ENCODE data around the gene GBE1.
"Not testable (repeated sequence)": the region's sequence is repeated elsewhere in the genome, so short reads cannot be mapped to it uniquely, and the experiment has no call there.

The GBE1 gene

DNA sequence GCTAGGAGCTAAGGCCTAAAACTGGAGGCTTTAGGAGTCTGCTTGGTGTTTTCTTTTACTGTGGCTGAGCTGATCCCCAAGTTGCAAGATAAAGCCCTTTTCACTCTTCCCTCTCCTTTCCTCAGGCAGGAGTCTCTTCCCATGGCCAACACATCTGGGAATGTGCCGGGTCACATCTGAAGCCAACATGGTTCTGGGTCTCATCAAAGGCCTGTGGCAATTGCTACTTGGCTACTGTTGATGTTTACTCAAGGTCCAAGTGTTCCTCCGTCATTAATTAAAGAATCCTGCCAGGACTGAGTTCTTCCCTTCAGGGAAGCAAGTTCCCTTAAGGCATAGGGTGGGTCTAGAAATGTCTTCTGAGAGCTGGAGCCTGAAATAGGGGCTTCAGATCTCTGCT, 230.2 kb downstream of the GBE1 start:
- DNase-seq (ENCODE audit: low read depth) = no peak

DNA sequence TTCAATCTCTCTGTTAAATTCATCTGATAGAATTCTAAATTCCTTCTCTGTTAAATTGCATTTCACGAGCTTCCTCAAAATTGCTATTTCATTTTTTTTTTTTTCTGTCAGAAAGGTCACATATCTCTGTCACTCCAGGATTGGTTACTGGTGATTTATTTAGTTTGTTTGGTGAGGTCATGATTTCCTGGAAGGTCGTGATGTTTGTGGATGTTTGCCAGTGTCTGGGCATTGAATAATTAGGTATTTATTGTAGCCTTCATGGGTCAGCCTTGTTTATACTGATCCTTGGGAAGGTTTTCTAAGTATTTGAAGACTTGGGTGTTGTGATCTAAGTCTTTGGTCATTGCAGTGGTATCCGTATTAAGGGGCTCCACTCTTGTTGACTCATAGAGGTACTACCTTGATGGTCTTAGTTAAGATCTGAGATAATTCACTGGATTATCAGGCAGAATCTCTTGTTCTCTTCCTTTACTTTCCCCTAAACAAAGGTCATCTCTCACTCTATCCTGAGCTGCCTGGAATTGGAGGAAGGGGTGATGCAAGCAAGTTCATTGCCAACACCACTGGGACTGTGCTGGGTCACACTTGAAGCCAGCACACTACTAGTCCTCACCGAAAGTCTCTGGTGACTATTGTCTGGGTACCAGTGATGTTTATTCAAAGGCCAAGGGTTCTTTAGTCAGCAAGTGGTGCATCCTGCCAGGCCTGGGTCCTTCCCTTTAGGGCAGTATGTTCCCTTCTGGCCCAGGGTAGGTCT, 231.1 kb downstream of the GBE1 start:
- no peak for DNase-seq (ENCODE audit: low read depth)

DNA sequence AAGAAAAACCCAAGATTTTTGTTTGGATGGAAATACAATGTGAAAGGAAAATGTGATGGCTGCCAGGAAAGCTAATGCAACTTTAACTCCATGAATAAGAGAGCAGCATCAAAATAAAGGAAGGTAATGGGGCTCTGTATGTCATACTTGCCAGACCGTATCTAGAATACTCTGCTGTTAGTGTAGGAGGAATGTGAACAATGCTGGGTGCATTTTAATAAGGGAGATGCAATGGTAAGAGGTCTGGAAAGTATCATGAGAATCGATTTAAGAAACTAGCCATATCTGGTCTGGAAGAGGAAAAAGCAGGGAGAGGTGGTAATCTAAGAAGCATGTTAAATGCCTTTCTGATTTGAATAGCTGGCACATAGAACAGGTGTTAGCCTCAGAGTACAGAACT, 239.6 kb downstream of the GBE1 start:
- no peak for DNase-seq (ENCODE audit: low read depth)

DNA sequence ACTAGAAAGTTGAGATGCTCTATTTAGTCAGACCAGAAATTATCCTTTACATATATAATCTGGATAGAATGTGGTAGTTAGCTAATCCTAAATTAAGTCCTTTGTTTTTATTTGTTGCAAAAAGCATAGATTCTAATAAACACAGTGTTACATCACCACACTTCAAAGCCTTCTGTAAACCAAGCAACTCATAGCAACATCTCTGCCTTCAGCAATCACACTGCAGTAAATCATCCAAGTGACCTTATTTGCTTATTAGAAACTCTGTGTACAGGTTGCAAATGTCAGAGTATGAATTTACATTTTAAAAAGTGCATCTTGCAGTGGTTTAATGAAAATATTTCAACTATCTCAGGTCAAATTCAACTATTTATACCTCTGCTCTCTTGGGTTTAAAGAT, 242.5 kb downstream of the GBE1 start:
- DNase-seq (ENCODE audit: low read depth) = no peak

DNA sequence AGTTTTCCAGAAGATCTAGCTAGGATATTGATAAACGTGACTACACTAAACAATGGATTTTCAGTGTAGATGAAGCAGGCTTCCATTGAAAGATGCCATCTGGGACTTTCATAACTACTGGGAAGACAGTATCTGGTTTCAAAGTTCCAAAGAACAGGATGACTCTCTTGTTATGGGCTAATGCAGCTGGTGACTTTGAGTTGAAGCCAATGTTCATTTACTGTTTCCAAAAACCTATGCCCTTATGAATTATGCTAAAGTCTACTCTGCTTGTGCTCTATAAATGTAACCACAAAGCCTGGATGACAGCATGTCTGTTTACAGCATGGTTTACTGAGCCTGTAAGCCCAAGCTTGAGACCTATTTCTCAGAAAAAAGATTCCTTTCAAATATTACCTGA, 245.4 kb downstream of the GBE1 start:
- DNase-seq (ENCODE audit: low read depth) = no peak

DNA sequence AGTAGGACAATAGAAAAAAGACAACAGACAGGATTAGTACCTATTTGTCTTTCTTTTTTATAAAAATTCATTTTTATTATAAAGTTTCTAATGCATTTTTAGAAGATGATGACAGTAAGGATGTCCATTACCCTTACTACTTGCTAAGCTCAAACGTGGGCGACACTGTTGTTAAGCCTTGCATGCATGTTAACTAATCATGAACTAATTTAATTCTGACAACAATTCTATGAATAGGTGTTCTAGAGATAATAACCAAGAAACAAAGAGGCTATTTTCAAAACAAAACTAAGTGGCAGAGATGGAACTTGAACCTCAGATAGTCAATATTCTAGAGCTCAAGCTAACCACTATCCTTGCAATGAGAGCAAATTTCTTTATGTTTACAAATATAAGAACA, 247.9 kb downstream of the GBE1 start:
- no peak for DNase-seq (ENCODE audit: low read depth)

DNA sequence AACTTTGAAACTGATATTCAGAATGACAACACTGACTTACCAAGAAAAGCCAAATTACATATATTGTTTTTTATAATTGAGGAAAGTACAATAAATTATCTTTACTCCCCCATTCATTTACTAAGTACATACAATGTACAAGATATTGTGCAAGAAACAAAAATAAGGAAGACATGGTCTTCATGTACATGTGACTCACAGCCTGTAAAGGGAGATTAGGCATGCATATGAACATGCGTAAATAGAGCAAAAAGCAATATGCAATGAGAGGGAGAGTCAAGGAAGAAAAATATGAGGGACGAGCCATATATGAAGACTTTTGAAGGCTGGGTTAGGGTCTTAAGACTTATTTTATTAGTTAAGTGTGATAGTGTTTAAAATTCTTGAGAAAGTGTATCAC, 258.4 kb downstream of the GBE1 start:
- DNase-seq (ENCODE audit: low read depth) = no peak

DNA sequence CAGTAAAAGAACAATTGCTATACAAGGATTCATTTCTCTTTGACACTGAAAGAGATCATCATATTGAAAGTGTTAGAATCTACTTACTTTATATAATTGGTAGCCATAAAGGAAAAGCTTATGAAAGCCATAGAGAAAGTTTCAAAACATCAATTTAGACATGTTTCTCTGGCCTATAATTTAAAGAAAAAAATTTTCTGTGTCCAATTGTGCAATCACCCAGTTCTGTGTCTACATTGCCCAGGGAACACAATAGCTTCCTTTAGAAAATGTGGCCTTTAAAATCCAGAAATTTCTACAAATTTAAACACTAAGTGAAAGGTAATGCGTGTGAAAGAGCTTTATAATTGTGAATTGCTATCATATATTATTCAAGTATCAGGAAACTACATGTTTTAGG, 259.2 kb downstream of the GBE1 start:
- DNase-seq (ENCODE audit: low read depth) = no peak

DNA sequence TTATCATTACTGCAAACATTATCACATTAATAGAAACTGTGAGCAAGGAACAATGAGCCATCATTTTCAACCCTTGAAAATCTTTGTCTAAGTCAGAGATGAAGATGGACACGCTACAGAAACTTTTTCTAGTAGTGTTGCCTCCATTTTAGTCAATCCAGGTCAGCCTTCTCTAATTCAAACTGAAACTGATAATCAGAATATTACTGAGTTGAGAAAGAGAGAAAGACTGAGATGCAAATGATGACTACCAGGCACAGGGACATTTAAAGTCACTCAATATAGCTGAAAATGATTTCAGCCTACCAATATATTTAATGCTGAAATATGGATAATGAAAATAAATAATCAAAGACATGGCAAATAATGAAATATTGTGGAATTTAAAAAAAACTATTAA, 261.4 kb downstream of the GBE1 start:
- no peak for DNase-seq (ENCODE audit: low read depth)

DNA sequence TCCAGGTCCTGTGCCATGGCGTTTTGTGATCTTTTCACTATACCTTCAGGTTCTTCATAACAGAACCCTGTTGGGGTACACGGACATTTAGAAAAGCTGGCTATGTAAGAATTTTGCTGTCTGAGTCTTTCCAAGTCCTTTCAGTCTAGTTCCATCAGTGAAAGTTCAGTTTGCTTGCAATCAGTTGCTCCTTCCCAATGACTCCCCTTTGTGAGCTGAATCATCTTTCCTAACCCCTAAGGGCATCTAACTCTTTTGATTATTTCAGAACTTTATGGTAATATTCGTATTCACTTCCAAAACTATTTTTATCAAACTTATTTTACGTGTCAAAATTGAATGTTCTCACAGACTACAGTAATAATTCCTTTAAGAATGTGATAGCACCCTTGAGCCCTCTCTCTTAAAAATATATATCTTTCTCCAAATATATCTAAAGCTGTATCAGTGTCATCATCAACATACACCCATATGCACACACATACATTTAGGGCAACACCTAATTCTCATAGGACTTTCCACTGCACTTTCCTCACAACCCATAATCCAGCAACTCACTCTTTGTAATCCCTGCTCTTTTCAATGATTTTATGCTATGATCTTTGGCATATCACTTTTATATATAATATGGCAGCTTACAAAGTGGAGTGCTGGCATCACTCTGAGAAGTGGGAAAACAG, 263.7 kb downstream of the GBE1 start:
- no peak for DNase-seq (ENCODE audit: low read depth)

DNA sequence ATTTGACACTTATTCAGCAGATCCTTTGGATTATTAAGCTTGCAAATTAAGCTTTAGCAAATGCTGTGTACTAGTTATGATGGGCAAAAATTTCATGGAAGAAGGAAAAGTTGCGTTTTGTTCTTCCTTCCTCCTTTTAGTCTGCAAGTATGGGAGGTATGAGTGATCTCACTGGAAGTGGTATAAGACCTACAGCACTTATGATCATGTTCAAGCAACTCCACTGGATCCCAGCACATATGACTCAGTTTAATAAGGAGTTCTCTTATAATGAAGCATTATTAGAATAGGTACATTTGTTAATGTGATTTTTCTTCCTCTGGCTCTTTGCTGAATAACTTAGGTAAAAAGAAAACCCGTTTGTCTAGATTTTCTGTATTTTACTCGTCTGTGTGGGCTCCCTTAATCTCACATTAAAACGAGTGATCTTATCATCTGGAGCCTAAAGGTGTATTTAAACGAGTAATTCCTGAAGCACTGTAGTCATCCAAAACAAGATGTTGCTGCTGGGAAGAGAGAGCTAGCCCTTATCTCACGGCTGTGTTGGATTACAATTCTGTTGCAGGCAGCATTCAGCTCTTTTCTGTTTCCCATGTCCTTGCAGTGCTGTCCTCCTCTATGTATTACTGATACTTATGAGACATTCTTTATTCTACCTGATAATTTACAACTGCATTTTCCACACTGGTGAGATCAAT, 264.9 kb downstream of the GBE1 start:
- no peak for DNase-seq (ENCODE audit: low read depth)

DNA sequence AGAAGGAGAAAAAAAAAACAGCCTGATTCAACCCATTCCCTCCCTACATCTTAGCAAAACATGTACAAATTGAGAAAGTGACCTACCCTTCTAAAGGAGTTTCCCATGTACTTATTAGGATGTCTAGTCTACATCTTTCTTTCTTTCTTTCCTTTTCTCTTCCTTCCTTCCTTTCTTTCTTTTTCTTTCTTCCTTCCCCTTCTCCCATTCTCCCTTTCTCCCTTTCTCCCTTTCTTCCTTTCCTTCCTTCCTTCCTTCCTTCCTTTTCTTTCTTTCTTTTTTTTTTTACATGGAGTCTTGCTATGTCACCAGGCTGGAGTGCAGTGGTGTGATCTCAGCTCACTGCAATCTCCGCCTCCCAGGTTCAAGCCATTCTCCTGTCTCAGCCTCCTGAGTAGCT, 269.0 kb downstream of the GBE1 start:
- not testable (repeated sequence) for DNase-seq (ENCODE audit: low read depth)

DNA sequence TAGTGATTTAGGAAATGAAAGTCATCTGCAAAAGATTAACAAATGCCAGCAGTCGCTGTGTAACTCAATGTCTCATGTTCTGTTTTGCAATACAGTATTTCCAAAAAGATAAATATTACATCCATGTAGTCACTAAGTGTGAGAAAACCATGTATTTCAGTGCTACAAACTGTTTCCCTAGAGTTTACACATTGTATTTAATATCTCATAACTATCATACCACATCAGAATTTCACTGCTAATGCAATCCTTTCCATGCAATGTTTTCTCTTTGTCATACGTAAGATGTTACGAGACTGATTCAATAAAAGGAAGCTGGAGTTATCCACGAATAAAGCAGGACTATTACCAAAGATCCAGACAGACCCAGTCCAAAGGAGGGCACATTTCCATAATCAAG, 269.4 kb downstream of the GBE1 start:
- peak; percentile 75 for DNase-seq (ENCODE audit: low read depth)

DNA sequence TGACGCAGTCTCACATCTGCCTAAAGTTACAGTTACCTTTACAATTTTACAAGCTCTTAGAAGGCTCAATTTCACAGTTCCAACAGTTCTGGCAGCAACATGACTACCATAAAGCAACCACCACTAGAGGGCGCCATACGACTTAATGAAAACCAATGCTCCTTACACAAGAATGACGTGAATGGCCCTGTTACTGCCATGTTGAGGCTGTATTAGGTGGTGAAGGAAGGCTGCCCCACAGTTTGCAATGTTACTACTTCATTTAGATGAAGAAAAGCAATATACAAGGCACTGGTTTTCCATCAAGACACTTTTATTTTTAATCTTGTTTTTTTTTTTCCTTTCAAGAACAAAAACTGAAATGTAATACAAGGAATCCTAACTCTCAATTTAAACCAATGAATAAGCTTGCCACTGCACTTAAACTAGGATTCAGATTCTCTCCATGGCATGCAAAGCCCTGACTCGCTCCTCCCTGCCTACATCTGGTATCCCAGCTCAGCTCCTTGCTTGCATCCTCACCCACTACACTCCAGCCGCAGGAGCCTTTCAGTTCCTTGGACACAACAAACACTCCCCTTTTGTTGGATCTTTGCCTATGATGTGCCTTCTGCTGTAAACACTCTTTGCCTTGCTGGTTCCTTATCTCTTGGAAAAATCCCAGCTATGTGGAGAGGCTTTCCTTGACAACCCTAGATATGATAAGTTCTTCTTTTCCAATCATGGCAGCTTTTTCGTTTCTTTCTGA, 270.7 kb downstream of the GBE1 start:
- peak; percentile 72 for DNase-seq (ENCODE audit: low read depth)

DNA sequence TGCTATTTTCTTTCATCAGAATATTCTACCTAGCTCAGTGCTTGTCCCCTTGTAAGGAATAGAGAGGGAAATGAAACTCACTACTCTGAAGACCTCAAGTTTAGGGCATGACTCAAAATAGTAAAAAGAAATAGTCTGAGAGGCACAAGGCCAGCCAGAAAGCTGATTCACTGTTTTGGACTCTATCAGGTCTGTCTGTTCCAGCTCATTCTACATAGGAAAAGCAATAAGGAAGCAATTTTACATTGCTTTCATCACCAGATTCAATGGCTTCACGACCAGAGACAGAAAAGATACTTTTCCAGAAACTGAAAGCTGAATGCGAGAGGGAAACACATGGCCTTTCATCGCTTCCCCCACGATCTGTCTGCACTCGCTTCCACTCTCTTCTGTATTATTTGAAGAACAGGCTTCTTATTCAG, 276.0 kb downstream of the GBE1 start:
- DNase-seq (ENCODE audit: low read depth) = peak; percentile 79

DNA sequence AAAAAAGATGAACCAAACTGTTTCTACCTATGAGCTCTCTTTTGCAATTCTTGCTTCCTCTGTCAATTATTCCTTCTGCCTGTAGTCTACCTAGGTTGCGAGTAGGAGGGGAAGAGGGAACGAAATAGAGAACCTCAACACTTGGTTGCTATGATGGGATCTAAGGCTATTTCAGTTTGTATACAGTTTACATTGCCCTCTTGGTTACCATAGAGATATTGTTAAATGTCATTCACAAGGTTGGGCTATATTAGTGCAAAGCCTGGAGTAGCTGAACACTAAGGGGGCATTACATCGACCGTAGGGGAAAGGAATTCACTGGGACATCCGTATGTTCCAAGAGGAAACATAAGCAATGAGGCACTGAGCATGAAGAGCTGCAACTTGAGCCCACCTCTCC, 276.9 kb downstream of the GBE1 start:
- no peak for DNase-seq (ENCODE audit: low read depth)

DNA sequence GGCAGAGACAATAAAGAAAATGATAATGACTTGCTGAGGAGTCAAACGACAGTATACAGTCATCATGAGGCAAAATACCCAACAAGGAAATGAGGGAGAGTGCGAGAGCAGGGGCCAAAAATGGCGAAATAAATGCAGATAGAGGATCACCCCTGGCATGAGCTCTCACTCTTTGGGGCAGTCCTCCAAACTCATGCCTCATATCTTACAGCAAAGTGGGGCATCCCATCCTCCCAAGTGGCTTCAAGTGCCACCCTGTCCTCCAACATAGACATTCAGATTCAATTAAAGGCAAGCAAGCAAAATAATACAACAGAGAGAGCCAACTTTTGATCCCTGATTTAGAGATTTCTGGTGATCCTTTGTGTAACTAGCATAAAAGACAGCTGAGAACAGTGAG, 278.4 kb downstream of the GBE1 start:
- DNase-seq (ENCODE audit: low read depth) = no peak

DNA sequence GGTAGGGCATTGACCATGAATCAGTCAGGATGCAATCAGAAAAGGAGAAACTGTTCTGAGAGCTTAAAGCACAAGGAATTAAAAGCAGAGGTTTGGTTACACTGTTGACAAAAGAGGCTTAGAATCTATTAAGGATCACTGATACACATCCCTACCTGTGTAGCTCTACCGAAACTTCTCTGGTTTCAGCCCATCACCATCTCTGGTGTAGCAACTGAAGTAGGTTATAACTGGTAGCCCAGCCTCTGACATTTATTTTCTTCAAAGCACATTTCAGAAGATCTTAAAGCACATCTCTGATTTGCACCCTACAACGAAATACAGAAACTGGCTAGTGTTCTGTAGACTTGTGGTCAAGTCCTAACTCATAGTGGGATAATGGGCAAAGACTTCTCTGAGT, 283.7 kb downstream of the GBE1 start:
- DNase-seq (ENCODE audit: low read depth) = no peak

DNA sequence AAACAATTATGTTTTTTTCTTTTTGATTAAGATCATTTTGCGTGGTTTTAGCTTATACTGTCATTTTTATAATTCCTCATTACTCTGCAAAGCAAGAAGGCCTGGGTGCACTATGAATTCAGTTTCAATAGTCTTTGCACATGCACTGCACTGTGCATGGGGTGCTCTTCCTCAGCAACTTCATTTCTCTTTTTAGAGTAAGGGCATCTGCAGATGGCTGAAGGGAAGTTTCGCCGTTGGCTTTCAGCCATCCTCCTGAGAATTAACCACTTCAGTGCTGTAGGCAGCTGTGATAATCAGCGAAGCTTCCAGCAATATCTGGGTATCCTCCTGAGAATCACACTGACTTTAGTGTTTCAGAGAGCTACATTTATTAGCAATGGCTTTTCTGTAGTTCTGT, 284.8 kb downstream of the GBE1 start:
- no peak for DNase-seq (ENCODE audit: low read depth)

DNA sequence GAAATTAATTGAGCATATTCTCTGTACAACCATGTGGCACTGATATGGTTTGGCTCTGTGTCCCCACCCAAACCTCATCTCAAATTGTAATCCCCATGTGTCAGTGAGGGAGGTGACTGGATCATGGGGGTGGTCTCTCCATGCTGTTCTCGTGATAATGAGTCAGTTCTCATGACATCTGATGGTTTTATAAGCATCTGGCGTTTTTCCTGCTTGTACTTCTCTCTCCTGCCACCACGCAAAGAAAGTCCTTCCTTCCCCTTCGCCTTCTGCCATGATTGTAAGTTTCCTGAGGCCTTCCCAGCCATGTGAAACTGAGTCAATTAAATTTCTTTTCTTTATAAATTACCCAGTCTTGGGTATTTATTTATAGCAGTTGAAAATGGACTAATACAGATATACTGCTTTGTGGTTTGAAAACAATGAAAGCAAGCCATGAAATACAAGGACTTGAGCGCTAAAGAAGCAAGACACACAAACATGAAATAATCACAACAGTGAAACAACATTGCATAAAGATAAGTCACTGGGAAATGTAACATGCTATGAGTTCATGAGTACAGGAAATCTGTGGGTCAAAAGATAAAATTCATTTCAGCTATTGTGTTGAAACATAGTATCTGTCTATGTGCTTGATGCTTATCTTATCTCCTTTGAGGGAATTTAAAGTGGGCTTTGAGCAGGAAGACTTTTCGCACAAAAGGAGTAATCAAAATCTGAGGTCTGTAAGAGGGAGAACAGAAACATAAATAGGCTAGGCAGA, 288.7 kb downstream of the GBE1 start:
- DNase-seq (ENCODE audit: low read depth) = no peak

DNA sequence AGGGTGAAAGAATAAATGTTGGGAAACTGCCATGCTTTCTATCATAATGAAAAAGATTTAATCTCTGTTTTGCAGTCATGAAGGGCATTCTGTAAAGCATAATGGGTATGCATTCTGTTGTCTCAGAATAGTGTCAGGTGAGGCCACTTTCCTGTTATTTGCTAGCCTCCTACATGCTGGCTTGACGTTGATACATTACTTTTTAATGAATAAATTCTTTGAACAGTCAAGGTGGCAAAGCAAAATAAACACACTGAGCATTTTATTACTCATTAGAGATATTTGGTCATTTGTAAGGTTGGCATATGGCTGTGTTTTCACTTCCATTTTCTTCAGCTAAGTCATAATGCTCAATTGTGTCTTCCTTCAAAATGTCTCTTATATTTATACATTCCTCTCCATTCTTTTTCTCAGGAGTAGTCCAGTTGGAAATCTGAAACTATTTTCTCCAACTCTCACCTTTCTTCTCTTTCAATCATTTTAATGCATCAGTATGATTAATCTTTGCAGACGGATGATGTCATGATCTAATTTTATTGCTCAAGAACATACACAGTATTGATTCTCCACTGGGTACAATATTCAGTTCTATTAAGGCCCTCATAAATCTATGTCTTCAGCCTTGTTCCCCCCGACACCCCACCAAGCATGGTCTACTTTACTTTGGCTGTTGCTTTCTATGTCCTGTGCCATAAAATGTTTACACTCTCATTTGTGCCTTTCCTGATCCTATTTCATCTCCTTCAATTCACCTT, 290.7 kb downstream of the GBE1 start:
- no peak for DNase-seq (ENCODE audit: low read depth)

All from stromal cell of bone marrow (primary cell).